ENCODE results near the gene GALNS. TPM values are rescaled to one million over a fixed set of nuclear protein-coding genes. Genes with fewer than 3 reads are reported as not detected.

GALNS gene
- total RNA-seq, 1 donor from 2014 or later = 61.4 TPM

GRCh38 chr16:88874938-88875599 is 18.3 kb upstream of the GALNS start:
- DNase-seq (ENCODE audit: extremely low spot score in 2 of 2) = no peak
- H3K27ac ChIP-seq = no peak overlapping the region
- no peaks in the 10 kb centered on the region for H3K36me3 ChIP-seq
- H3K4me1 ChIP-seq = no peaks in the 10 kb centered on the region
- no peaks in the 10 kb centered on the region for H3K27me3 ChIP-seq
- H3K4me3 ChIP-seq = no peak overlapping the region
- intact Hi-C loops (cut with DNase I) = no loop called here
- no peaks in the 10 kb centered on the region for H3K9me3 ChIP-seq
- TF ChIP-seq POLR2A (IDR thresholded peaks at IDR 0.05) = no peak
- TF ChIP-seq POLR2AphosphoS5 (IDR thresholded peaks at IDR 0.05; ENCODE audit: insufficient read depth in 1 of 2, low read depth in 1 of 2) = no peak
- no peak for TF ChIP-seq CTCF (IDR thresholded peaks at IDR 0.05)

- DNase-seq (ENCODE audit: extremely low spot score in 2 of 2) = no peak
- no peaks in the 10 kb centered on the region for H3K9me3 ChIP-seq
- no peaks in the 10 kb centered on the region for H3K4me1 ChIP-seq
- H3K27ac ChIP-seq = no peak overlapping the region
- no peaks in the 10 kb centered on the region for H3K27me3 ChIP-seq
- intact Hi-C loops (cut with DNase I) = no loop called here
- no peaks in the 10 kb centered on the region for H3K36me3 ChIP-seq
- TF ChIP-seq POLR2A (IDR thresholded peaks at IDR 0.05) (no peak), POLR2AphosphoS5 (IDR thresholded peaks at IDR 0.05; ENCODE audit: insufficient read depth in 1 of 2, low read depth in 1 of 2) (no peak), CTCF (IDR thresholded peaks at IDR 0.05) (no peak)
- H3K4me3 ChIP-seq = no peak overlapping the region
Observed at GRCh38 chr16:88872650-88873331, 16.0 kb upstream of the GALNS start.

- Histone ChIP-seq H3K9me3 (no peaks in the 10 kb centered on the region), H3K36me3 (no peaks in the 10 kb centered on the region), H3K4me3 (no peak overlapping the region), H3K4me1 (no peaks in the 10 kb centered on the region), H3K27ac (no peak overlapping the region), H3K27me3 (no peaks in the 10 kb centered on the region)
- no peak for DNase-seq (ENCODE audit: extremely low spot score in 2 of 2)
- intact Hi-C loops (cut with DNase I) = no loop called here
- TF ChIP-seq POLR2AphosphoS5 (IDR thresholded peaks at IDR 0.05; ENCODE audit: insufficient read depth in 1 of 2, low read depth in 1 of 2) (no peak), POLR2A (IDR thresholded peaks at IDR 0.05) (no peak)
Observed at GRCh38 chr16:88871730-88872416, 15.1 kb upstream of the GALNS start.

GRCh38 chr16:88871349-88871702 is 14.6 kb upstream of the GALNS start:
- Histone ChIP-seq H3K27me3 (no peaks in the 10 kb centered on the region), H3K36me3 (no peaks in the 10 kb centered on the region), H3K4me1 (no peaks in the 10 kb centered on the region), H3K4me3 (no peak overlapping the region), H3K9me3 (no peaks in the 10 kb centered on the region), H3K27ac (no peak overlapping the region)
- no peak for DNase-seq (ENCODE audit: extremely low spot score in 2 of 2)
- intact Hi-C loops (cut with DNase I) = no loop called here
- TF ChIP-seq CTCF (IDR thresholded peaks at IDR 0.05) (no peak), POLR2A (IDR thresholded peaks at IDR 0.05) (no peak)

GRCh38 chr16:88870608-88871348 is 14.0 kb upstream of the GALNS start:
- H3K4me1 ChIP-seq = no peaks in the 10 kb centered on the region
- no peak for DNase-seq (ENCODE audit: extremely low spot score in 2 of 2)
- no peak overlapping the region for H3K4me3 ChIP-seq
- no peaks in the 10 kb centered on the region for H3K36me3 ChIP-seq
- H3K9me3 ChIP-seq = no peaks in the 10 kb centered on the region
- no peak overlapping the region for H3K27ac ChIP-seq
- TF ChIP-seq CTCF (IDR thresholded peaks at IDR 0.05) (no peak), POLR2A (IDR thresholded peaks at IDR 0.05) (no peak), POLR2AphosphoS5 (IDR thresholded peaks at IDR 0.05; ENCODE audit: insufficient read depth in 1 of 2, low read depth in 1 of 2) (no peak)
- intact Hi-C loops (cut with DNase I) = no loop called here
- no peaks in the 10 kb centered on the region for H3K27me3 ChIP-seq

Data from vagina (tissue), 2 donors.